Gastroesophageal sphincter (tissue), 3 donors: ENCODE data around the gene GSTCD.
"Not testable (repeated sequence)": the region's sequence is repeated elsewhere in the genome, so short reads cannot be mapped to it uniquely, and the experiment has no call there.

Source experiments
- CTCF ChIP-seq, 4 experiments: fragments of 200-600 bp in 2 of 4; fragments of 450-650 bp in 2 of 4; sonication (generic) in 1 of 4; IDR thresholded peaks; one replicate each; pipeline ENCODE4 v1.5.1; 2017 to 2019; ENCODE audit warnings: antibody characterized with exemption in 4 of 4, mild to moderate bottlenecking in 2 of 4, moderate library complexity in 2 of 4
- EP300 ChIP-seq: sonication (generic); formaldehyde crosslinking; IDR thresholded peaks from one replicate; pipeline ENCODE4 v1.6.1; 2017; ENCODE audit warnings: antibody characterized with exemption, mild to moderate bottlenecking
- POLR2A ChIP-seq, 2 donors: fragments of 450-650 bp; IDR thresholded peaks; one replicate each; pipeline ENCODE4 v1.6.1; 2017; ENCODE audit warnings: antibody characterized with exemption in 2 of 2, mild to moderate bottlenecking in 2 of 2, moderate library complexity in 1 of 2
- POLR2AphosphoS5 ChIP-seq: sonication (generic); formaldehyde crosslinking; IDR thresholded peaks from one replicate; pipeline ENCODE4 v1.6.1; 2017; ENCODE audit warnings: antibody characterized with exemption

- TF ChIP-seq POLR2AphosphoS5; CTCF (IDR thresholded peaks at IDR 0.05); POLR2A (IDR thresholded peaks at IDR 0.05); EP300: not testable (repeated sequence)
These were observed 61.9 kb downstream of the GSTCD start for GRCh38 chr4:105770524-105770923.
